Mononuclear cell (primary cell): ENCODE measurements around the gene FOXA2. TPM values are rescaled to one million over a fixed set of nuclear protein-coding genes. Genes with fewer than 3 reads are reported as not detected.
"Not testable (repeated sequence)": the region's sequence is repeated elsewhere in the genome, so short reads cannot be mapped to it uniquely, and the experiment has no call there.

Experiments
- H3K27me3 ChIP-seq: 2 replicates; pipeline ENCODE4 v1.6.0; 2011; ENCODE audit warnings: low read length, control low read depth; ENCODE audit not compliant: insufficient read depth
- H3K4me1 ChIP-seq: 2 replicates; pipeline ENCODE4 v1.5.1; 2011; ENCODE audit warnings: mild to moderate bottlenecking, low read length, control low read depth; ENCODE audit not compliant: insufficient read depth
- H3K4me3 ChIP-seq: 2 replicates; pipeline ENCODE4 v1.5.1; 2011; ENCODE audit warnings: mild to moderate bottlenecking, low read length, moderate library complexity
- H3K9me3 ChIP-seq: 2 replicates; pipeline ENCODE4 v1.5.1; 2011; ENCODE audit warnings: low read depth, mild to moderate bottlenecking, control low read depth, low read length
- total RNA-seq: library from RNA; depleted of rRNA; stranded (reverse); fragments of >200 nt; gene quantifications from one replicate; pipeline ENCODE4 v1.2.3, GENCODE V29; 2012

Gene FOXA2
- total RNA-seq, 1 donor: not detected

DNA sequence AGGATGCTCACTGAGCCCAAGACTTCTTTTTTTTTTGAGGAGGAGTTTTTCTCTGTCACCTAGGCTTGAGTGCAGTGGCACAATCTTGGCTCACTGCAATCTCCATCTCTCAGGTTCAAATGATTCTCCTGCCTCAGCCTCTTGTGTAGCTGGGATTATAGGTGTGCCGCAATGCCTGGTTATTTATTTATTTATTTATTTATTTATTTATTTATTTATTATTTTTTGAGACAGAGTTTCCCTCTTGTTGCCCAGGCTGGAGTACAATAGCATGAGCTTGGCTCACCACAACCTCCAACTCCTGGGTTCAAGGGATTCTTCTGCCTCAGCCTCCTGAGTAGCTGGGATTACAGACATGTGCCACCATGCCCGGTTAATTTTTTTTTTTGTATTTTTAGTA is 14.9 kb upstream of the FOXA2 start:
- H3K4me3 ChIP-seq, H3K9me3 ChIP-seq, H3K4me1 ChIP-seq: not testable (repeated sequence)

DNA sequence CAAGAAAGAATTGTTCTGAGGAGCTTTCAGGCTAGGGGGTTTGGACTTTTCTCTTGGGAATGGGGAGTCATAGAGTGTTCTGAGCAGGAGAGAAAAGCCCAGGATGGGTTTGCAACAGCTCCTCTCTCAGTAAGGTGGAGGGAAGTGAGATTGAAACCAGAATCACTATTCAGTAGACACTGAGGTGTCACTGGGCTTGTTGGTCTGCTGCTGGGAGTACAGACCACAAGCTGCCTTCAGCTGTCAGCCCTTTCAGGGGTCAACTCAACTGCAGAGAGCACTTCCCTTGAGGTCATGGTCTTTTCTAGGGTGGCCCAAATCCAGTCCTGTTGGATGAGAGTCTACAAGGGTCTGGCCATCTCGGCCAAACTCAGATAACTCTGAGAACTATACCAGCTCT is 12.9 kb upstream of the FOXA2 start:
- no peaks in the 10 kb centered on the region for H3K27me3 ChIP-seq
- no peak overlapping the region for H3K4me3 ChIP-seq
- H3K4me1 ChIP-seq: no peaks in the 10 kb centered on the region
- no peaks in the 10 kb centered on the region for H3K9me3 ChIP-seq

More for the DNA sequence above, 14.9 kb upstream of the FOXA2 start:
- not testable (repeated sequence) for H3K27me3 ChIP-seq

DNA sequence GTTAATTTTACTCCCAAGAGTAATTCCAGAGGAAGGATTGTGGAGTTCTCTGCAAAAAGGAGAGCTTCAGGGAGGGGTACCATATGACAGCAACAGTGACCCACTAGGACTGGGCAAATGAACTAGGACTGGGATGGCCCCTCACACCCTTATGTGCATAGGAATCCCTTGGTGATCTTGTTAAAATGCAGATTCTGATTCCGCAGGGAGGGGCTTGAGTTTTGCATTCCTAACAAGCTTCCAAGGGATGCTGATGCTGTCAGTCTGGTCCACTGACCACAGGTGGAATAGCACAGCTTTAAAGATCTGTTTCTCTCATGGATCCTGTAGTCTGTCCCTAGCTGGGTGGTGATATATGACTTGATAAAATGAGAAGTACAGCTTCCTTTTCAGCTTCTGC is 6.3 kb upstream of the FOXA2 start:
- Histone ChIP-seq H3K9me3 (no peaks in the 10 kb centered on the region), H3K27me3 (peaks cover 57% of the 10 kb centered on the region), H3K4me3 (no peak overlapping the region), H3K4me1 (no peaks in the 10 kb centered on the region)

DNA sequence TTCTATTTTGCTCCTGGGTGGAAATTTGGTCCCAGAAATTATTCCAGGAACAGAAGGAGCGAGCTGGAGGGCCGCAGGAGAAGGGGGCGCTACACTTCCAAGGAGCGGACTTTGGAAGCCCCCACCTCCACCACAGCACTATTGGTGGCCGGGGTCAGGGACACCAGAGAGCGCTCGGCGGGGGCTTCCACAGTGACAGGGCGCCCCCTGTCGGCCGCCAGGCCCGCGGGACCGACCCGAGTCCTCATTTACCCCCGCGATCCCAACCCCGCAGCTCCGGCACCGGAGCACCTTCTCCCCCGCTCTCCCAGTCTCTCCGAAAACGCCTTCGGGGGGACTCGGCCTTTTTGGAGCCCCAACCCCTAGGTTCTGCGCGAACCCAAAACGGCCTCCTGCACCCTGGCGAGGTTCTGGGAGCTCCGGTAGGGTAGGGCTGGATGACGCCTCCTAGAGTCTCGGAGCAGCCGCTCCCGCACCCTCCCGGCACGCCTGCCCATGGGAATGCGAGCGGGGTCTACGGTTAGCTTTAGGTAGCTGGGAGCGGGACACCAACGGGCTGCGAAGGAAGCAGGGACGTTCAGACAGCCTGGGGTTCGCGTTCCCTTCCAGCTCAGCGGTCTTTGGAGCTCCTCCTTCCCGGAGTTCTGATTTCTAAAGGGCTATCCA is 2.4 kb upstream of the FOXA2 start:
- Histone ChIP-seq H3K9me3 (no peaks in the 10 kb centered on the region), H3K4me3 (no peak overlapping the region), H3K27me3 (peaks cover 81% of the 10 kb centered on the region), H3K4me1 (no peaks in the 10 kb centered on the region)

DNA sequence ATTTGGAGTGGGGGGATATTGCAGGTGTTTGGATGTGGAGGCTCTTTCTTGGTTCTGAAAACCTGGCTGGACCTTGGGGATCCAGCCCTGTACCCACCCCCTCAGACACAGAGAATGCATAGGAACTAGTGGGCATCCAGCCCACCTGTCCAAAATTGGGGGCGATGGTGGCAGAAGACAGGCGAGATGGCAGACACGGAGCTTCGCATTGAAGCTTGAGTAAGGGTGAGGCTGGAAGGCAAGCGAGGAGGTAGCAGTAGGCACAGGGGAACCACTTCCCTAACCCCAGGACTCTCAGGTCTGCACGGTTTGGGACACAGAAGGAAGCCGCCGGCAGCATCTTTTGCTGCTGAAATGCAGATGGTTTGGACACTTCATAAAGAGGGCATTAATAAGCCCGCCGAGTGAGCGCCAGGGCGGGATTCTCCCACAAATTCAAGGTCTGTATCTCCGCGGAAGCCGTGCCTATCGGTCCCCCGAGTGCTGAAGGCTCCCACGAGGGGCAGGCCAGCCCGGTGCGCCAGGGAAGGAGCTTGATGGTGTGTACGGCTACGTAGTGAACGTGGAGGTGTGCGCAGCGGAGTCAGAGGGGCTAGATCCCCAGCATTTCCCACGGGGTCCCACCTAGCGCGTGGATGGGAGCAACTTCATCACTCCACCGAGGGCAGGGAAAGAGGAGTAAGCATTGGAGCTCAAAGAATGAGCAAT is 1.6 kb upstream of the FOXA2 start:
- Histone ChIP-seq H3K4me3 (no peak overlapping the region), H3K27me3 (peaks cover 83% of the 10 kb centered on the region), H3K9me3 (no peaks in the 10 kb centered on the region), H3K4me1 (no peaks in the 10 kb centered on the region)

DNA sequence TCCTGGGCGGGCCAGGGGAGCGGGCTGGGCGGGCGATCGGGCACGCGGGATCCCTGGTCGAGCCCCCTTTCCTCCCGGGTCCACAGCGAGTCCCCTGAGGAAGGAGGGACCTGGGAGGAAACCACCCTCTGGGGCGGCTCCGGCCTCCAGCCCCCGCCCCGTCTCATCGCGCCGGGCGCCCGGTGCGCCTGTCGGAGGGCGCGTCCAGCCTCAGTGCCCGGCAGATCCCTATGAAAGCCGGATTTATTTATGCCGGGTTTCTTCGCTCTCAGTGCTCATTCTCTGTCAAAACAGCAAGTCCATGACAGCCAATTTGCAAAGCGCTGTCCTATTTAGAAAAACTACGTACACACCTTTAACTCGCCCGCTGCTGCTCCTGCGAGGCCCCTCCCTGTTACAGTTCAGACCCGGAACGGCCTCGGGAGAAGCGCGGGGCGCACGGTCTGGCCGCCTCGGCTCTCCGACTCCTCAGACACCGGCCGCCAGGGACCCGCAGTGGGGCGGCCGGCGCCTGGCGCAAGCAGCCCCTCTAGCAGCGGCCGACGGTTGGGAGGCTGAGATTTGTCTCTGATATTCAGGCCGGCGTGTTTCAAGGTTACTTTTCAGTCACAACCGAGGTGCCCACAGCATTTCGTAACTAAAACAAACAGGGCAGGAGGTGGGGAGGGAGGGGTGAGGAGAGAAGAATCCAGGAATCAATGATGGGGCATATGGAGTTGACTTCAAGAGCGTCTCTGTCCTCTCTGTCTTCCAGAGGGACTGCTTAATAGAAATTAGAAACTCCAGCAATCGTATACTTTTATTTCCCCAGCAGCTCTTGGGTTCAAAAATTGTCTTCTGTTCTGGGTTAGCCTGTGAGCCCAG is 782 bp upstream of the FOXA2 start:
- Histone ChIP-seq H3K4me1 (no peaks in the 10 kb centered on the region), H3K27me3 (peaks cover 83% of the 10 kb centered on the region), H3K4me3 (no peak overlapping the region), H3K9me3 (no peaks in the 10 kb centered on the region)

DNA sequence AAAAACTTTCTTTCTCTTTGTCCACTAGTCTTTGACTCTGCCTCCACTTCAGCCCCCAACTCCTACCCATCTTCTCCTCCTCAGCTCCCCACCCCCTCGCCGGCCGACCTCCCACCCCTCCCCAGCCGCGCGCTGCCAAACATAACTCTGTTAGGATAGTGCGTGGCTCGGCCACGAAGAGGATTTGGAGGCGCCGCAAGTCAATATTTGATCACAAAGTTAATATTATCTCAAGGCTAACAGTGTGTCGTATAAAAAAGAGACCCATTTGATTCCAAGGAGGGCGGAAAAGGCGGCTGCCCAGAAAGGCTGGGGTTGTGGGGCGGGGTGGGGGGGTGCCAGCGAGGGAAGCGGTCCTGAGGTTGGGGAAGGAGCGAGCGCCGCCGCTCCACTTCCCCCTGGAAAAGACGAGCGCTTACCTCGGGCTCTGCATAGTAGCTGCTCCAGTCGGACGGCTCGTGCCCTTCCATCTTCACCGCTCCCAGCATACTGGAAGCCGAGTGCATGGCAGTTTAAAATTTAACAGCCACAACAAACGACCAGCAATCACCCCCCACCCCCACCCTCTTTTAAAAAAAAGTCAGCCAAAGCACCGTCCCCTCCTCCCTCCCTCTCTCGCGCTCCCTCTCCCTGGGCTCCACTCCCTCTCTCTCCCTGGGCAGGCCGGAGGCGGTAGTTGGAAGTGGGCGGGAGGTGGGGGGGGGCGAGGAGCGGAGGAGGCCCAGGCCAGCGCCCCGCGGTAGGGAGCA is 425 bp downstream of the FOXA2 start:
- H3K9me3 ChIP-seq: no peaks in the 10 kb centered on the region
- peaks cover 80% of the 10 kb centered on the region for H3K27me3 ChIP-seq
- H3K4me3 ChIP-seq: no peak overlapping the region
- H3K4me1 ChIP-seq: no peaks in the 10 kb centered on the region

DNA sequence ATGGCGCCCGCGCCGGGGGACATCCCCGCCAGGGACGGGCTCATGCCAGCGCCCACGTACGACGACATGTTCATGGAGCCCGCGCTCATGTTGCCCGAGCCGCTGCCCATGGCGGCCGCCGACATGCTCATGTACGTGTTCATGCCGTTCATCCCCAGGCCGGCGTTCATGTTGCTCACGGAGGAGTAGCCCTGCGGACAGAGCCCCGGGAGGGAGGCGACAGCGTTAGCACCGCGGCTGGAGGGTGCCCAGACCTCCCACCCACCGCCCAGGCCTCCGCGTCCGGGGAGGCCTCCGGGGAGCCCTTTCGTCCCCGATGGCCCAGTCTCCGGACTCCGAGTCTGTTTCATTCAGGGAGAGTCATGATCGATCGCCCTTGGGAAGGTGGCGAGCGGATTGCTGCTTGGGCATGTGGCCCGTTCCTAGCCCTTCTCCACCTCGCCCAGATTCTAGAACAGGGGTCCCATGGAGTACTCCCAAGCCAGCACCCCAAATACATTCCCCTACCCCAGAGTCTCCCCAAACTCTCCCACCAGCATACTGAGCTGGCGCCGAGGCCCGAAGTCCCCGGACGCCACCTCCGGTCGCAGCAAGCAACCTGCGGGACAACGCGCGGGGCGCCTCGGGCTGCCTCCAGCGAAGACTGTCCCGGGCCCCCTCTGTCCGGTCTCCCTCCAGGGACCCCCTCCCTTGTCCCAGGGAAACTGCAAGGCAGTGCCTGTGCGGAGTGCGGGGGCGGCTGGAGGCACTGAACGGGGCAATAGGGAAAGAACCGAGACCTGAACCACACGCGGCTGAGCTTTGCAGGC is 1.2 kb downstream of the FOXA2 start:
- no peaks in the 10 kb centered on the region for H3K4me1 ChIP-seq
- no peaks in the 10 kb centered on the region for H3K9me3 ChIP-seq
- peaks cover 79% of the 10 kb centered on the region for H3K27me3 ChIP-seq
- no peak overlapping the region for H3K4me3 ChIP-seq

DNA sequence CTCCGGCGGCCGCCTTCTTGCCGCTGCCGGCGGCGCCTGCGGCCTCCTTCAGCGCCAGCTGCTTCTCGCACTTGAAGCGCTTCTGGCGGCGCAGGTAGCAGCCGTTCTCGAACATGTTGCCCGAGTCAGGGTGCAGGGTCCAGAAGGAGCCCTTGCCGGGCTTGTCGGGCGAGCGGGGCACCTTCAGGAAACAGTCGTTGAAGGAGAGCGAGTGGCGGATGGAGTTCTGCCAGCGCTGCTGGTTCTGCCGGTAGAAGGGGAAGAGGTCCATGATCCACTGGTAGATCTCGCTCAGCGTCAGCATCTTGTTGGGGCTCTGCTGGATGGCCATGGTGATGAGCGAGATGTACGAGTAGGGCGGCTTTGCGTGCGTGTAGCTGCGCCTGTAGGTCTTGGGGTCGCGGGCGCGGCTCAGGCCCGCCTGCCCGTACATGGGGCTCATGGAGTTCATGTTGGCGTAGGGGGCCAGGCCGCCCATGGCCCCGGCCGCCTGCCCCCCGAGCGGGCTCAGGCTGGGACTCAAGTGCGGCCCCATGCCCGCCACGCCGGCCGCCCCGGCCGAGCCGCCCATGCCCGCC is 1.9 kb downstream of the FOXA2 start:
- no peak overlapping the region for H3K4me3 ChIP-seq
- no peaks in the 10 kb centered on the region for H3K9me3 ChIP-seq
- H3K4me1 ChIP-seq: no peaks in the 10 kb centered on the region
- peaks cover 80% of the 10 kb centered on the region for H3K27me3 ChIP-seq

DNA sequence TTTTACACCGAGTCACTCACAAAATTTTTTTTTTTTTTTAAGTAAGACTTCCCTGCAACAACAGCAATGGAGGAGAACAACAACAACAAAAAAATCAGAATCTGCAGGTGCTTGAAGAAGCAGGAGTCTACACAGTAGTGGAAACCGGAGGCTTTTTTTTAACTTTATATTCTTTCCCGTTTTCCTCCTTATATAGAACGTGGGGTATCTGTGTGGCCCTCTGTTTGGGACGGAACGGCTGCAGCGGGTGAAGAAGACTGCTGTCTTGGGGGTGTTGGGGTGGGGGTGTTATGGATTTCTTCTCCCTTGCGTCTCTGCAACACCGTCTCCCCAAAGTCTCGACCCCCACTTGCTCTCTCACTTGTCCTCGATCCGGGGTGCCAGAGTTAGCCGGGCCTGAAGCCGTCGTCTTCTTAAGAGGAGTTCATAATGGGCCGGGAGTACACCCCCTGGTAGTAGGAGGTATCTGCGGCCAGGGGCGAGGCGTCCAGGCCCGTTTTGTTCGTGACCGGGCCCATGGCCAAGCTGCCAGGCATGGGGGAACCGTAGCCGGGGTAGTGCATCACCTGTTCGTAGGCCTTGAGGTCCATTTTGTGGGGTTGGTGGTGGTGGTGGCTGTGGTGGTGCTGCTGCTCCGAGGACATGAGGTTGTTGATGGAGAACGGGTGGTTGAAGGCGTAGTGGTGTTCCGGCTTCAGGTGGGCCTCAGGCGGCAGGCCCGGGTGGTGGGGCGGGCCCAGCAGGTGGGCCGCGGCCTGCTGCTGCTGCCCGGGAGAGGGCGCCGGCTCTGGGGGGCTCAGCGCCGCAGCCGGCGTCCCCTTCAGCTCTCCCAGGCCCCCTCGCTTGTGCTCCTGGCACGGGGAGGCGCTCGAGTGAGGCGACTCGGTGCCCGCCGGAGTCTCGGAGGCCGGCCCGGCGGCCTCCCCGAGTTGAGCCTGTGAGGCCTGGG is 2.7 kb downstream of the FOXA2 start:
- H3K9me3 ChIP-seq: no peaks in the 10 kb centered on the region

DNA sequence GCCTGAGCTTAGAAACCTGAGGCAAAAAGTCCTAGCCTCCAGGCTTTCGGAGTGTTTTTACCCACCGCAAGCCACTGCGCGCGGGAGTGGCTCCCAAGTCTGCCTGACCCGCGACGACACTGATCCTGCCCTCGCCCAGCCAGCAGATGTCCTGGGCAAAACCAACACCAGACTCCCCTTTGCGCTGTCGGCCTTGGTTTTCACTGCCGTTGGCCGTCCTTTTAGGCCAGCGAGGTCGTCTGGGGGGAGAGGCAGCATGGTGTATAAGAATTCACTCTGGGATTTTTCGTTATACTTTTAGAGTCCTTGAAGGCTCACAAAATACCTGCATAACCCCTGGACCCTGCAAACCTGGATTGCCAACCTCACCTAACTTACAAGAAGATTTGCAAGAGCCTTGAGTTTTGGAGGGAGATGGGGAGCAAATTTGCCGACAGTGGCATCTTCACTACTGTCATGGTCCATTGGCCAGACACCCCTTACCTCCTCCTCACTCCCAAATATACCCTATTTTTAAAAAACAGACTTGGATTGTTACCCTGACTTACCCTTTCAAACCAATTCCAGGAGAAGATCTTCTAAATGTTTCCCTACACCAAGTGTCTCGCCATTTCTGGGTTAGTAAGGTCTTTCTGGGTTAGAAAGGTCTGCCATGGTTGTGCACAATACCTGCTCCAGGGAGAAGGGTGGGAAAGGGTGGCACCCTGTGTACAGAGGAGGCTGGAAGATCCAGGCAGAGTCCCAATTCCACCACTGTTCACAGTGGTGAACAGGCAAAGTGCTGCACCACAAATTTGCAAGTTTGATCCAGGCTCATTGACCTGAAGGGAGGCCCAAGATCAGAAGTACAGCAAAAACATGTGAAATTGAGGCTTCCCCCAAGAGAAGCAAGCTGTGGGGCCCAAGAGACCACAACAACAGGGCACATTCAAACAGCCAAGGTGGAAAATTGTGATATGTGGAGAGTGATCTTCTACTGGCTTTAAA is 4.4 kb downstream of the FOXA2 start:
- Histone ChIP-seq H3K4me3 (no peak overlapping the region), H3K27me3 (peaks cover 78% of the 10 kb centered on the region), H3K4me1 (no peaks in the 10 kb centered on the region), H3K9me3 (no peaks in the 10 kb centered on the region)

More for the DNA sequence above, 2.7 kb downstream of the FOXA2 start:
- Histone ChIP-seq H3K4me3 (no peak overlapping the region), H3K4me1 (no peaks in the 10 kb centered on the region), H3K27me3 (peaks cover 78% of the 10 kb centered on the region)

DNA sequence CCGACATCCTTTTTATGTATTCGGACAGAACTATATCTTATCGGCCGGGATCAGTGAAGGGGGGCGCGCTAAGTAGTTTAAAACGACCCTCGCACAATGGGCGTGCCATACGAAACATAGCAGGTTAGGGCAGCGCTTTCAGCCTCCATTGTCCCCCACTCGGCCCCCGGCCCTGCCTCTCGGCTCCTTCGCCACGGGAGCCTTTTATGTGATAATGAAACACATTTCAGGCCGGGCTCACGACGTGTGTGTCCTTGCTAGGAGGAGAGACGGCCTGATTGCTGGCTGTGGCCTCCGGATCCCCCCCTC is 5.3 kb downstream of the FOXA2 start:
- Histone ChIP-seq H3K4me1 (no peaks in the 10 kb centered on the region), H3K27me3 (peaks cover 86% of the 10 kb centered on the region), H3K9me3 (no peaks in the 10 kb centered on the region), H3K4me3 (no peak overlapping the region)
